ENCODE measurements around the gene AUNIP.

DNA sequence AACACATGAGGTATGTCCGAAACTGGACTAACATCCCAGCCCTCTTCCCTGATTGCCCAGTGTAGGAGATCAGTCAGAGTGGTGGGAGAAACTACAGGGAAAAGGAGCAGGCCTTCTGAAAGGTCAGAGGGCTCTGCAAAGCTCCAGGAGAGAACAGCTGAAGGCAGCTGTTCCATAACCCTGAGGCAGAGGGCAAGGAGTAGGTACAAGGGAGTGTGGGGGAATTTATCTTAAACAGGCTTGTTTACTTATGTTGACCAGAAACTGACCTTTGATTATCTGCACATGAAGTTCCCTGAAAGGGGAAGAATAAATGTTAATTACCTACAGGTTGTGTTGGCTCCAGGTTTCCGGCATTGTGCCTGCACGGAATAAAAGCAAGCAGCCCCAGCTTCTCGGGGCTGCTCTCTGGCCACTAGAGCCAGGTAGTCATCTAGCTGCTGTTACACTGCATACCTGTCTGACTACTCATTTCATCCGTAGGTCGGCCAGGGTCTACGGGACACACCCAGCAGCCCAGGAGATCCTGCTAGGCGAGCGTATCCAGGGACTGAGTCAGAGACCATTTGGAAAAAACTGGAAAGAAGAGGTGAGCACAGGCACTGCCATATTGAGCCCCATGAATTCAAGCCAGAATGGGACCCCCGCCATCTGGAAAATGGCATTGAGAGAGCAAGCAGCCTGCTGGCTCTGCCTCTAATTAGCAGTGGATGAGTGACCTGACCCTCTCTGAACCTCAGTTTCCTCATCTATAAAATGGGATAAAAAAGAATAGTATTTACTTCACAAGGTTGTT, 31.2 kb upstream of the AUNIP start:
- TF ChIP-seq CTCF (IDR thresholded peaks at IDR 0.05; ENCODE audit: borderline replicate concordance, extremely low read depth, low read length, poor library complexity, severe bottlenecking) (no peak), EZH2 (IDR thresholded peaks at IDR 0.05; ENCODE audit: borderline replicate concordance, low read depth, low read length, severe bottlenecking) (no peak)
